Measurements from ENCODE around the gene MED7.

- TF ChIP-seq CTCF (conservative IDR thresholded peaks at IDR 0.05; ENCODE audit: low read depth, low read length) (no peak), ELK1 (IDR thresholded peaks at IDR 0.05; ENCODE audit: borderline replicate concordance, low read depth, low read length) (no peak), RCOR1 (IDR thresholded peaks at IDR 0.05; ENCODE audit: insufficient replicate concordance, low read length) (no peak), POLR2A (IDR thresholded peaks at IDR 0.05; ENCODE audit: low read depth, low read length) (no peak), MAFK (IDR thresholded peaks at IDR 0.05; ENCODE audit: low read depth, low read length) (no peak), CHD1 (IDR thresholded peaks at IDR 0.05; ENCODE audit: low read depth, low read length) (no peak), SMC3 (IDR thresholded peaks at IDR 0.05; ENCODE audit: low read depth, low read length) (no peak)
Observed at GRCh38 chr5:157166214-157167213, 23.8 kb upstream of the MED7 start, which contains the start of gene GARIN3.

All from IMR-90 (cell line).